Right ventricle myocardium inferior (tissue), 1 donor: ENCODE measurements around the gene CHST6. TPM values are rescaled to one million over a fixed set of nuclear protein-coding genes. Genes with fewer than 3 reads are reported as not detected.
"Not testable (repeated sequence)": the region's sequence is repeated elsewhere in the genome, so short reads cannot be mapped to it uniquely, and the experiment has no call there.

Experiments
- ATAC-seq: fragments of 200-7000 bp; cut with Tn5 transposase; one replicate; pipeline ENCODE4 v1.9.1; 2020; ENCODE audit warnings: mild to moderate bottlenecking, moderate library complexity
- DNase-seq: peaks from one replicate; pipeline ENCODE4 v3.0.0; 2021; ENCODE audit errors: missing footprints
- intact Hi-C: fragments of 100-400 bp; cut with DNase I; formaldehyde crosslinking; loops from one replicate; pipeline ENCODE4 v1.11.0; 2022
- total RNA-seq: library from RNA; stranded (reverse); fragmentation: NEBNext Ultra II Directional; extraction: Animal tissue kit (Norgen Biotek cat#: 25700); gene quantifications from one replicate; pipeline ENCODE4 v1.2.1, GENCODE V29; 2021
- donor health status: DM: no; HTN: yes; CAD: no; lungs with severe emphysema.

Gene CHST6
- total RNA-seq, 1 donor from 2014 or later, result 0.62 TPM

DNA sequence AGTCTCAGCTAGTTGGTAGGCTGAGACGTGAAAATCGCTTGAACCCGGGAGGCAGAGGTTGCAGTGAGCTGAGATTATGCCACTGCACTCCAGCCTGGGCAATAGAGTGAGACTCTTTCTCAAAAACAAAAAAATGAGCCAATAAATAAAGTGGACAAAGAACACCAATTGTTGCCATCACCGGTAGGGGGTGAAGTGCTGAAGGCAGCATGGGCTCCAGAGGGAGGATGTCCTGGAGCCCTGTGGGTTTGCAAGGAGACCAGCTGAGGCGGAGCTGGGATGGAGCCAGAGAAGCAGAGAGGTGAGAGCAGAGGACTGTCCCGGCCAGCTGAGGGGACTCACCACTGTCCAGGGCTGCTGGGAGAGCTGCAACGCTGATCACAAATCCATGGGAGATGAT is 13.8 kb downstream of the CHST6 start:
- DNase-seq (no peak), ATAC-seq (no peak)
- intact Hi-C loops, result no loop called here

DNA sequence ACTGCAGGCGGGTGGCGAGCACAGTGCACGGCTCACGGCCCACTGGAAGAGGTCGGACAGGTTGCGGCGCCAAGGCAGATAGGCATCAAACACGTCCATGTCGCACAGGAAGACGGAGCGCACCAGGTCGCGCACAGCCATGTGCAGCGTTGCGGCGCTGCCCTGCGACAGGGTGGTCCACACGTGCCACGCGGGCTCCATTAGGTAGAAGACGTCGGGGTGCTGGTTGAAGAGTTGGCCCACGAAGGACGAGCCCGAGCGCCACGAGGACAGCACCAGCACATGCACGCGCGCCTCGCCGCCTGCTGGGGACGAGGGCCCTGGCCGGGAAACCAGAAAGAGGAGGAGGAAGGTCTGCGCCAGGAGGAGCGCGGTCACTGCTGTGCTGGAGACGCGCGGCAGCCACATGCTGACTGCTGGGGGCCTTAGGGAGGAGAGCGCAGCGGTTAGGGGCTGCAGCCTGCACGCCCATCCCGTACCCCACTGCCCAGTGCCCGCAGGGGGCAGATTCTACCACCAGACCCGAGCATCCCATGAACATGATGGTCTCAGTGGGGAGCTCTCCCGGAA is 15.7 kb downstream of the CHST6 start:
- ATAC-seq (no peak), DNase-seq (no peak)

GRCh38 chr16:75478480-75479345 is 16.5 kb downstream of the CHST6 start:
- DNase-seq (no peak), ATAC-seq (no peak)
- intact Hi-C loops, result no loop called here

More for the DNA sequence above, 15.7 kb downstream of the CHST6 start:
- intact Hi-C loops, result no loop called here

DNA sequence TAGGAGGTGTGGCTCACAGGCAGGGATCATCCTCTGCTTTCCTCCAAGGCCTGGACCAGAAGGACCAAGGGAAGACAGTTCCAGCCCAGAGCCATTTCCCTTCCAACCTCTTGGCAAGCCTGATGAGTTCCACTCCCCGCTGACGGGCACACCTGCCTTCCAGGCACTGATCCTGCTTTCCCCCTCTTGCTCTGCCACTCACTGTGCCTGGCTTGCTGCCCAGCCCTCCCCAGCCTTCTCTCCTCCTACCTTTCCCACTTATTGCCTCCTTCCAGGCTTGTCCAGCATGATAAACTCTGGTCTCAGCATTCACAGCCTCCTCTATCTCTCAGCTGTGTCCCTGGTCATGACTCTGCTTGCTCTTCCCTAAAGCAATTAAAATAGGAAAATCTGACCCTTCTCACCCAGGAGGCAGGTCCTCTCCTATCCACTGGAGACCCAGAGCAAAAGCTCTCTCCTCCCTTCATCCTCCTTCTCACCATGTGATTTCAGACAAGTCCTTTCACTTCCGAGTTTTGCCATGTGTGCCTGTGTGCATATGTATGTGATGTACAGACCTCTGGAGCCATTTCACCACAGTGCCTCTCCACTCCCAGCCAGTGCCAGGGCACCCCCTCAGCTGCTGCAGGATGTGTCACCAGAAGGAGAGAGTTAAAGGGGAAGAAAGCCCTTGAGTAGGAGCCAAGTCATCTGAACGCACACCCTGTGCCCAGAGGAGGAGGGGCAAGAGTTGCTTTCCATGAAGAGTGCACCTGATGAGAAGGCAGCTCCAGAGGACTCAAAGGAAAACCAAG is 17.4 kb downstream of the CHST6 start:
- intact Hi-C loops, result no loop called here
- ATAC-seq, result no peak
- DNase-seq, result no peak

- DNase-seq (no peak), ATAC-seq (no peak)
- intact Hi-C loops, result no loop called here
Observed at GRCh38 chr16:75476817-75477216, 18.4 kb downstream of the CHST6 start.

DNA sequence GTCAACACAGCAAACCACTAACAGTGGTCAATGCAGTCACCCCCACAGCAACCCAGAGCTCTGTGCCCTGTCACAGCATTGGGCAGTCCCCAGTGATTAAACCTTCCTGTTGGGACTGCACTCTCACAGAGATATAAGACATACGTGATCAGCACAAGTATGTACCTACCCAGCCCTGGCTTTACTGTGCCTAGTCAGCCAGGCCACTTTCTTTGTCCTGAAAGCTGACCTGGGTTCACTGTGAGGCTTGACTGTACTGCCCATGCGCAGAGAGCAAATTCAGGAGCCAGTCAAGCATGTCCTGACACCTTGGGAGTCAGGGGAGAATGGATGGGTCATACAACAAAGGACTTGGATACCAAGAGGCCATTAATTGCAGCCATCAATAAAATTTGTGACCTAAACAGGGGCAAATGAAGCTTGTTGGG is 19.8 kb downstream of the CHST6 start:
- intact Hi-C loops, result no loop called here
- no peak for DNase-seq
- ATAC-seq, result no peak

DNA sequence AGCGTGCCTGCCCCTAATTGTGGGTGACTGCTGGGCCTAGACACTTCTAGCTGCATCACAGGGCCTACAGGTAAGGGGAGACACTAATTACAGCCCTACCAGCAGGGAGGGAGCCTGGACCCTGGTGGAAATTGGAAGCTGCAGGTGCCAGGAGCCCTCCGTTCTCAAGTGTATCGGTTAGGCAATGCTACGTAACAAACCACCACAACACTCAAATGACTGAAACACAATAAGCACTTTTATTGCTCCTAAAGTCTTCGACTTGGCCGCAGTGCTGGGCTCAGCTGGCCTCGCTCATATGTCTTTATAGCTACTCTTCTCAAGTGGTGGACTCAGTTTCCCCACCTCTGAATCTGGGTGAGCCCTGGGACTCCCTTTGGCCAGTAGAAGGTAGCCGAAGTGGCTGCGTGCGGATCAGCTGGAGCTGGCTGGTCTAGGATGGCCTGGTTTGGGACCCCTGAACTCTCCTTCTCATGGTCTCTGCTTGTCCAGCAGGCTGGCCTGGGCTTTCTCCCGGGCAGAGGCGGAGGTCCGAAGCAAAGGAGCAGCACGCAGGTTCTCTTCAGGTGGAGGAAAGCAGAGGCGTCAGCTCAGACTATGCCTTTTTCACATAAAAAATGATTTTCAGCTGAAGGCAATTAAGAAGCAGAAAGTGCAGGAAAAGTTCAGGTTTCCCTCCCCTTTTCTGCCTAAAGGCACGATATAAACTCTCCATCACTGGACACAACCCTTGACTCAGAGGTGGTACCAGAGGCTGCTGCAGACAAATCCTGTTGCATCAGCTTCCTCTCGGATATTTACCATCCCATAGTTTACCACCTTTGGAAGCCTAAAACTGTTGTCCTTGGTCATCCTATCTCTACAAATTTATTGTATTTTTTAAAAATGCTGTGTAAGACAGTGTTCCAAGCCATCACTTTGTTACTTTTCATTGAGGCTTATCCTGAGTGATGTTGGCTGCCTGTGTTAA is 22.0 kb downstream of the CHST6 start:
- no peak for ATAC-seq
- no peak for DNase-seq
- intact Hi-C loops, result loop anchor here (2.0 kb wide), 1 partner anchor 44 kb away; no protein-coding TSS in a partner anchor

GRCh38 chr16:75471723-75472633 is 23.3 kb downstream of the CHST6 start:
- peak; percentile 94 for ATAC-seq
- DNase-seq, result no peak
- intact Hi-C loops, result loop anchor here (1.0 to 2.0 kb wide), 3 partner anchors 45 to 292 kb away; no protein-coding TSS in a partner anchor

DNA sequence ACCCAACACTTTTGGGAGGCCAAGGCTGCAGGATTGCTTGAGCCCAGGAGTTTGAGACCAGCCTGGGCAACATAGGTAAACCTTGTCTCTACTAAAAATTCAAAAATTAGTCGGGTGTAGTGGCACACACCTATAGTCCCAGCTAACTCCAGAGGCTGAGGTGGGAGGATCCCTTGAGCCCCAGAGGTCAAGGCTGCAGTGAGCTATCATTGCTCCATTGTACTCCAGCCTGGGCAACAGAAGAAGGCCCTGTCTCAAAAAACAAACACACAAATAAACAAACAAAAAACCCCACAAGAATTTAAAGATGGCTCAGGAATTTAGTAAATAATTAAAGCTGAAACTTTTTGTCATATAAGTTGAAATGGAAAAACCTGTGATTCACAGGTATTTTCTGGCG is 28.5 kb downstream of the CHST6 start:
- DNase-seq, result no peak
- intact Hi-C loops, result no loop called here
- ATAC-seq, result no peak

DNA sequence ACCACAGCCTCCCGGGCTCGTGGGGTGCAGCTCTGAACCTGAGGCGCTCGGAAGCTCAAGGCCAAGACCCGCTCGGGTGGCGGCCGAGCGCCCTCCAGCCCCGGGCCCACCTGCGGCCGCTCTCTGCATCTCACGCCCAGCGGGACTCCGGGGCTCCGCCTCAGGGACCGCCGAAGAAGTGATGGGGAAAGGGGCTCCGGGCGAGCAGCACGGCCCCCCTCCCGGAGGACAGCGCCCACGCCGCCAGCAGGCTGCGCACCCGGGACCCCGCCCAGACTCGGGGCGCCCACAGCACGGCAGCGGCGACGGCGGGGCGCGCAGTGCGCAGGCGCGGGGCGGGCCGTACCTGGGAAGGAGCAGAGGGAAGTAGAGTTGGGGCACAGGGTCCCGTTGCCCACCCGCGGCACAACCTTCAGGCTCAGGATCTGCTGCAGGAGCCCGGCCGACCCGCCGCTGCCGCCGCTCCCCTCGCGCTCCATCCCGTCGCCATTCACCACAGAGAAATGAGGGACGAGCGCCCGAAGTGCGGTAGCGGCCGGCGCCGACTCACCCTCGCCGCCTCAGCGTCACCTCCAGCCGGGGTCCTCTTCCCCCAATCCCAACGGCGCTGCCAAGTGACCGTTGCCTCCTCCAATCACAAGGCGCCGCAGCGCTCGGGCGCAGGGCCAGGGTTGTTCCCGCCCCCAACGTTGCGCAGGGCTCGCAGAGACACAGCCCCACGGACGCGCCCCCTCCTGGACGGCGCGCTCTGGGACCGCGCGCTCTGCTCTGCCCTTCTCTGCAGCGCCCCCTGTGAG is 30.9 kb downstream of the CHST6 start, which contains the start of gene TMEM170A:
TSS of gene TMEM170A (minus strand) at position 568 of the 797 bp plus-strand sequence. CDS start at position 479, 89 bp downstream.
- ATAC-seq (peak; percentile 97), DNase-seq (peak; percentile 100)
- intact Hi-C loops, result loop anchor here (2.0 kb wide), 5 partner anchors 32 to 266 kb away; partner anchors contain the start of genes ADAT1 and CFDP1

DNA sequence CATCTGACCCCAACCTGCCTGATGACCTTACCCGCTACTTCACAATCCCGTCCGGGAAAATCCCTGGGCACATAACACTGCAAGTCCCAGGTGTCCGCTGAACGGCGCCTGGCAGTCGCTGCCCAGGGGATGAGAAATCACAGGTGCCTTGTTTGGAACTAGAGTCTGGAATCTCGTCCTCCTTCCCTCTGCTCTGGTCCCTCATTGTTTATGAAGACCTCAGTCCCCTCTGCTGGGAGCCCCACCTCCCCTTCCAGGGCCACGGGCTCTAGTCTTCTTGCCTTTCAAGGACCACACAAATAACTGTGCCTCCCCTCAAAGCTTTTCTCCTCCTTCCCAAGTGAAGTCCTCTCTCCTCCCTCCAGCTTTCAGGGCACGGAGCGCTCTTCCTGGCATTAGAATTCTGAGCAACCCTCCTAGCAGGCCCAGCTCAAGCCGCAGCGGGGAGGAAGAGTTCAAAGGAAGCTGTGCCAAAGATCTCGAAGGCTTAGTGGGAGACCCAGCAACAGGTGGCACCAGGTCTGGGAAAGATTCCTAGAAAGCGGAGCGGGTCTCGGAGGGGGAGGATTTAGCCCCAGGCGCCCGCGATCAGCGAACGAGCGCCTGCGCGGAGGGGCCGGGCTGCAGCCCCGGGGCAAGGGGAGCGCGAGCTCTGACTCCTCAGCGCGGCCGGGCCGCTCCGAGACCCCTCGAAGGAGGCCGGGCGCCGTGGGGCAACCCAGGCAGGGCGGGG is 31.7 kb downstream of the CHST6 start:
- DNase-seq, result not testable (repeated sequence)
- intact Hi-C loops, result loop anchor here (2.0 kb wide), 5 partner anchors 31 to 265 kb away; partner anchors contain the start of genes ADAT1 and CFDP1
- ATAC-seq, result peak; percentile 9

GRCh38 chr16:75462806-75463205 is 32.4 kb downstream of the CHST6 start:
- ATAC-seq (no peak), DNase-seq (no peak)
- intact Hi-C loops, result no loop called here

DNA sequence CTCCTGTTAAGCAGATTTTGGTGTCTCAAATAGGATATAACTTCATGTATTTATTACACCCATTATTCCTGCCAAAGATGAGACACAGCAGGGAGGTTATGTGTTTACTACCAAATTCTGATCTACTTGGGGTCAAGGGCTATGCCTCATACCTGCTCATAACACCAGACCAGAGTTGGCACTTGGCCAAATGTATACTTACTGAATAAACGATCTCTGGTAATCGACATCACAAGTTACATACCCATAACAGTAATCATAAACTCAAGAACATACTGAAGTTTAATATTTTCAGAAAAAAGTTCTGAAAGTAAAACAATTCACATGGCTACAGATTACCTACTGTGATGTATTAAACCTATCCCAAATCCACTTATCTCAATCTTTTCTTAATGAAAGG is 33.7 kb downstream of the CHST6 start:
- DNase-seq, result no peak
- intact Hi-C loops, result no loop called here
- no peak for ATAC-seq

DNA sequence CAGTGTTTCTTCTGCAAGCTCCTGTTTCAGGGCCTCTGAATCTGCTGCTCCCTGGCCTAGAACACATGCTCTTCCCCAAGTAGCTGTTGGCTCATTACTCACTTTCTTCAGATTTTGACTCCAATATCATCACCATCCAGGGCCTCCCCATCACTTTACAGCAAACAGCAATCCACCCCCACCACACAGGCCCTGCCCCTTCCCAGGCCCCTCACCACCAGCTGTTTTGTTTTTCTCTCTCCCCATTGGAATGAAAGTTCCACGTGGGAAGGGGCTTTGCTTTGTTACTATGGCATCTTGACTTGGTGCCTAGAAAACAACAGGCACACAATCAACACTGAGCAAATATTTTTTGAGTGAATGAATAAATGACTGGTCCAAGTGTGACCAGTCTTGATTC is 34.8 kb downstream of the CHST6 start:
- ATAC-seq (no peak), DNase-seq (no peak)
- intact Hi-C loops, result no loop called here

GRCh38 chr16:75459691-75460090 is 35.5 kb downstream of the CHST6 start:
- intact Hi-C loops, result no loop called here
- ATAC-seq (no peak), DNase-seq (no peak)

DNA sequence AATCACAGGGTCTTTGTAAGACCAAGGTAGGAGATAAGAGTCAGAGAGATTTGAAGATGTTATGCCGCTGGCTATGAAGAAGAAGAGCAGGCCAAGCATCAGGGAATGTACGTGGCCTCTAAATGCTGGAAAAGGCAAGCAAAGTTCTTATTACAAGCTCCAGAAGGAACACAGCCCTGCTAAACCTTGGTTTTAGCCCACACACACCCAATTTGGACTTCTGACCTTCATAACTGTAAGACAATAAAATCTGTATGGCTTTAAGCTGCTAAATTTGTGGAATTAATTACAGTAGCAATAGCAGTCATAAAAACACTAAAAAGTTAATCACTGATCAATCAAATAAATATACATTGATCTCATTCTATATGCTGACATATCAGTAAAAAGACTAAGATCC is 36.8 kb downstream of the CHST6 start:
- DNase-seq, result no peak
- no peak for ATAC-seq
- intact Hi-C loops, result no loop called here
